ENCODE measurements around the gene ANAPC7. TPM values are rescaled to one million over a fixed set of nuclear protein-coding genes. Genes with fewer than 3 reads are reported as not detected.

The ANAPC7 gene
- polyA plus RNA-seq, 1 of the 3 experiments (the other 2 are of a cell fraction), result 58.9 TPM

DNA sequence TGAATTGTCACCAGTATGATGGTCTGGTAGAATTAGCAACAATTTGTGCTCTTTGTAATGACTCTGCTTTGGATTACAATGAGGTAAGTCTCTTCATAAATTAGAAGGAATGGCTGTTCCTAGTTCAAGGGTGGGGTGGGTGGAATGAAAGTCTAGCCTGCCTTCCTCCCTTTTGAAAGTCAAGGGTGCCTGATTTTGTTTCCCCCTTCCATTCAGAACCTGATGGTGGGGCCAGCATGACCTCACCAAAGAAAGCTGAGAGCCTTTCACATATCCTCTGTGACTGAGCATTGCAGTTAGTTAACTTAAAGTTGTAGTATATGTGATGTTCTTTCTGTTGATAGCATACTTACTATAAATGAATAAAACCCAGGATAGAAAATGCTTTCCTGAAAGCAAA is 70.3 kb downstream of the ANAPC7 start:
- no peak overlapping the region; a peak in 1 of 4 replicates for H3K27ac ChIP-seq (ENCODE audit: low read depth in 2 of 2, low read length in 1 of 2)
- TF ChIP-seq RAD21 (IDR thresholded peaks at IDR 0.05; ENCODE audit: low read length) (no peak), MEF2A (IDR thresholded peaks at IDR 0.05; ENCODE audit: borderline replicate concordance, low read depth) (no peak), TAF1 (IDR thresholded peaks at IDR 0.05; ENCODE audit: borderline replicate concordance, low read depth, low read length) (no peak), YY1 (IDR thresholded peaks at IDR 0.05; ENCODE audit: low read depth) (no peak), NRF1 (IDR thresholded peaks at IDR 0.05; ENCODE audit: low read depth, low read length) (no peak), FOXM1 (IDR thresholded peaks at IDR 0.05; ENCODE audit: low read depth) (no peak), RXRA (IDR thresholded peaks at IDR 0.05; ENCODE audit: borderline replicate concordance, low read depth) (no peak), CHD2 (IDR thresholded peaks at IDR 0.05; ENCODE audit: low read length, partially characterized antibody) (no peak), POLR2AphosphoS5 (IDR thresholded peaks at IDR 0.05; ENCODE audit: low read depth, low read length) (no peak), FOSL2 (IDR thresholded peaks at IDR 0.05; ENCODE audit: borderline replicate concordance, low read depth) (no peak), SIN3A (IDR thresholded peaks at IDR 0.05; ENCODE audit: borderline replicate concordance, low read depth, low read length) (no peak), EP300 (IDR thresholded peaks at IDR 0.05; ENCODE audit: borderline replicate concordance in 1 of 2, low read depth in 1 of 2, low read length in 1 of 2) (no peak), EZH2phosphoT487 (IDR thresholded peaks at IDR 0.05; ENCODE audit: borderline replicate concordance, low read depth) (no peak), MXI1 (IDR thresholded peaks at IDR 0.05; ENCODE audit: low read depth, low read length) (no peak)
- TF ChIP-seq, protein P1, sequence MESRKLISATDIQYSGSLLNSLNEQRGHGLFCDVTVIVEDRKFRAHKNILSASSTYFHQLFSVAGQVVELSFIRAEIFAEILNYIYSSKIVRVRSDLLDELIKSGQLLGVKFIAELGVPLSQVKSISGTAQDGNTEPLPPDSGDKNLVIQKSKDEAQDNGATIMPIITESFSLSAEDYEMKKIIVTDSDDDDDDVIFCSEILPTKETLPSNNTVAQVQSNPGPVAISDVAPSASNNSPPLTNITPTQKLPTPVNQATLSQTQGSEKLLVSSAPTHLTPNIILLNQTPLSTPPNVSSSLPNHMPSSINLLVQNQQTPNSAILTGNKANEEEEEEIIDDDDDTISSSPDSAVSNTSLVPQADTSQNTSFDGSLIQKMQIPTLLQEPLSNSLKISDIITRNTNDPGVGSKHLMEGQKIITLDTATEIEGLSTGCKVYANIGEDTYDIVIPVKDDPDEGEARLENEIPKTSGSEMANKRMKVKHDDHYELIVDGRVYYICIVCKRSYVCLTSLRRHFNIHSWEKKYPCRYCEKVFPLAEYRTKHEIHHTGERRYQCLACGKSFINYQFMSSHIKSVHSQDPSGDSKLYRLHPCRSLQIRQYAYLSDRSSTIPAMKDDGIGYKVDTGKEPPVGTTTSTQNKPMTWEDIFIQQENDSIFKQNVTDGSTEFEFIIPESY (IDR thresholded peaks at IDR 0.05; ENCODE audit: borderline replicate concordance, low read depth), result no peak
- CTCF ChIA-PET, result interaction anchor here (1.6 kb wide), 2 partner anchors 13 to 98 kb away, joined by 5 to 8 read pairs; no protein-coding TSS in a partner anchor
- no peaks in the 10 kb centered on the region for H3K27me3 ChIP-seq (ENCODE audit: insufficient read depth)
- no peak overlapping the region for H3K9ac ChIP-seq
- no peak overlapping the region for H3K4me2 ChIP-seq
- peaks cover 8% of the 10 kb centered on the region for H3F3A ChIP-seq (replicated peaks; ENCODE audit: insufficient read depth)
- POLR2A ChIA-PET, result no interaction called here
- H3K9me3 ChIP-seq, result no peaks in the 10 kb centered on the region
- no peak overlapping the region for H2AFZ ChIP-seq (ENCODE audit: low read depth)
- H3K9me2 ChIP-seq, result no peaks in the 10 kb centered on the region
- peaks cover 77% of the 10 kb centered on the region for H3K79me2 ChIP-seq (ENCODE audit: insufficient read depth)
- H3K4me3 ChIP-seq (ENCODE audit: low read depth in 2 of 2, low read length in 1 of 2), result no peak overlapping the region
- H3K4me1 ChIP-seq (ENCODE audit: control insufficient read depth in 1 of 2, insufficient read depth in 2 of 2, low read depth in 1 of 2, low read length in 1 of 2), result peaks cover 2 to 9% of the 10 kb centered on the region in 2 experiments; a peak in 2 of 4 replicates
- H3K36me3 ChIP-seq (replicated peaks in 1 of 2; ENCODE audit: control insufficient read depth in 1 of 2, insufficient read depth in 2 of 2, low read length in 1 of 2), result peaks cover 81 to 86% of the 10 kb centered on the region in 2 experiments
- no peak for DNase-seq
- H4K20me1 ChIP-seq (ENCODE audit: insufficient read depth), result peaks cover 26% of the 10 kb centered on the region

DNA sequence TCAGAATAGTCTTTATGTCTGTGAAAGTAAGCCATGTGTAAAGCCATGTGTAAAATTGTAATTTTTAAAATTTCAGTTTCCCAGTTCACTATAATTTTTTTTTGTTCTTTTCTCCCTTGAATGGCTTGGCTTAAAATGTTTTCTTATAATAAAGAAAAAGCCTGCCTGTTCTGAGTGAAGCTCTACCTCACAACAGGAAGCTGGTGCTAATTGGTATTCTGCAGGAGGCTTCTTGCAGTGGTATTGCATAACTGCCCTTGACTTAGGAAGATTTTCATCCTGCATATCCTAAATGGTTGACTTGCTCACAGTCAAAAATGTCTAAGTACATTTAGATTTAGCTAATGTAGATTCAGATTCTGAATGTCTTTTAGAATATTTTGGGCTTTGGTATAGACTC is 73.0 kb downstream of the ANAPC7 start:
- Histone ChIP-seq H3K4me2 (no peak overlapping the region), H3K4me1 (ENCODE audit: control insufficient read depth in 1 of 2, insufficient read depth in 2 of 2, low read depth in 1 of 2, low read length in 1 of 2) (peaks cover 2 to 9% of the 10 kb centered on the region in 2 experiments; a peak in 2 of 4 replicates), H3K9me2 (no peaks in the 10 kb centered on the region), H3K79me2 (ENCODE audit: insufficient read depth) (peaks cover 87% of the 10 kb centered on the region), H3K4me3 (ENCODE audit: low read depth in 2 of 2, low read length in 1 of 2) (no peak overlapping the region), H3K9ac (no peak overlapping the region), H4K20me1 (ENCODE audit: insufficient read depth) (peaks cover 26% of the 10 kb centered on the region), H3K36me3 (replicated peaks in 1 of 2; ENCODE audit: control insufficient read depth in 1 of 2, insufficient read depth in 2 of 2, low read length in 1 of 2) (peaks cover 80 to 88% of the 10 kb centered on the region in 2 experiments), H3K27ac (ENCODE audit: low read depth in 2 of 2, low read length in 1 of 2) (no peak overlapping the region), H3F3A (replicated peaks; ENCODE audit: insufficient read depth) (peaks cover 8% of the 10 kb centered on the region), H3K27me3 (ENCODE audit: insufficient read depth) (no peaks in the 10 kb centered on the region), H3K9me3 (no peaks in the 10 kb centered on the region), H2AFZ (ENCODE audit: low read depth) (no peak overlapping the region)
- DNase-seq, result no peak
- ChIA-PET CTCF (interaction anchor here (1.1 to 2.3 kb wide), 4 partner anchors 9 to 101 kb away, joined by 3 to 9 read pairs (median 4); no protein-coding TSS in a partner anchor), POLR2A (no interaction called here)
- TF ChIP-seq, protein P2, sequence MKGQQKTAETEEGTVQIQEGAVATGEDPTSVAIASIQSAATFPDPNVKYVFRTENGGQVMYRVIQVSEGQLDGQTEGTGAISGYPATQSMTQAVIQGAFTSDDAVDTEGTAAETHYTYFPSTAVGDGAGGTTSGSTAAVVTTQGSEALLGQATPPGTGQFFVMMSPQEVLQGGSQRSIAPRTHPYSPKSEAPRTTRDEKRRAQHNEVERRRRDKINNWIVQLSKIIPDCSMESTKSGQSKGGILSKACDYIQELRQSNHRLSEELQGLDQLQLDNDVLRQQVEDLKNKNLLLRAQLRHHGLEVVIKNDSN (IDR thresholded peaks at IDR 0.05; ENCODE audit: borderline replicate concordance, low read depth), result no peak
- no peak for TF ChIP-seq EZH2phosphoT487 (IDR thresholded peaks at IDR 0.05; ENCODE audit: borderline replicate concordance, low read depth)
- no peak for TF ChIP-seq SMC3 (IDR thresholded peaks at IDR 0.05; ENCODE audit: low read depth, low read length)
- TF ChIP-seq FOXM1 (IDR thresholded peaks at IDR 0.05; ENCODE audit: low read depth), result no peak
- no peak for TF ChIP-seq TAF1 (IDR thresholded peaks at IDR 0.05; ENCODE audit: borderline replicate concordance, low read depth, low read length)
- no peak for TF ChIP-seq YY1 (IDR thresholded peaks at IDR 0.05; ENCODE audit: low read depth)
- TF ChIP-seq, protein P3, sequence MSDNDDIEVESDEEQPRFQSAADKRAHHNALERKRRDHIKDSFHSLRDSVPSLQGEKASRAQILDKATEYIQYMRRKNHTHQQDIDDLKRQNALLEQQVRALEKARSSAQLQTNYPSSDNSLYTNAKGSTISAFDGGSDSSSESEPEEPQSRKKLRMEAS (IDR thresholded peaks at IDR 0.05; ENCODE audit: low read depth), result no peak
- no peak for TF ChIP-seq NRF1 (IDR thresholded peaks at IDR 0.05; ENCODE audit: low read depth, low read length)
- no peak for TF ChIP-seq RXRA (IDR thresholded peaks at IDR 0.05; ENCODE audit: borderline replicate concordance, low read depth)
- TF ChIP-seq, protein P4, sequence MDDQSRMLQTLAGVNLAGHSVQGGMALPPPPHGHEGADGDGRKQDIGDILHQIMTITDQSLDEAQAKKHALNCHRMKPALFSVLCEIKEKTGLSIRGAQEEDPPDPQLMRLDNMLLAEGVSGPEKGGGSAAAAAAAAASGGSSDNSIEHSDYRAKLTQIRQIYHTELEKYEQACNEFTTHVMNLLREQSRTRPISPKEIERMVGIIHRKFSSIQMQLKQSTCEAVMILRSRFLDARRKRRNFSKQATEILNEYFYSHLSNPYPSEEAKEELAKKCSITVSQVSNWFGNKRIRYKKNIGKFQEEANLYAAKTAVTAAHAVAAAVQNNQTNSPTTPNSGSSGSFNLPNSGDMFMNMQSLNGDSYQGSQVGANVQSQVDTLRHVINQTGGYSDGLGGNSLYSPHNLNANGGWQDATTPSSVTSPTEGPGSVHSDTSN (IDR thresholded peaks at IDR 0.05), result no peak
- no peak for TF ChIP-seq RAD21 (IDR thresholded peaks at IDR 0.05; ENCODE audit: low read length)
- no peak for TF ChIP-seq MEF2A (IDR thresholded peaks at IDR 0.05; ENCODE audit: borderline replicate concordance, low read depth)
- no peak for TF ChIP-seq ELF1 (IDR thresholded peaks at IDR 0.05)
- no peak for TF ChIP-seq EP300 (IDR thresholded peaks at IDR 0.05; ENCODE audit: borderline replicate concordance in 1 of 2, low read depth in 1 of 2, low read length in 1 of 2)
- no peak for TF ChIP-seq FOSL2 (IDR thresholded peaks at IDR 0.05; ENCODE audit: borderline replicate concordance, low read depth)
- TF ChIP-seq, protein P5, sequence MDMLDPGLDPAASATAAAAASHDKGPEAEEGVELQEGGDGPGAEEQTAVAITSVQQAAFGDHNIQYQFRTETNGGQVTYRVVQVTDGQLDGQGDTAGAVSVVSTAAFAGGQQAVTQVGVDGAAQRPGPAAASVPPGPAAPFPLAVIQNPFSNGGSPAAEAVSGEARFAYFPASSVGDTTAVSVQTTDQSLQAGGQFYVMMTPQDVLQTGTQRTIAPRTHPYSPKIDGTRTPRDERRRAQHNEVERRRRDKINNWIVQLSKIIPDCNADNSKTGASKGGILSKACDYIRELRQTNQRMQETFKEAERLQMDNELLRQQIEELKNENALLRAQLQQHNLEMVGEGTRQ (IDR thresholded peaks at IDR 0.05; ENCODE audit: borderline replicate concordance, low read depth, low read length), result no peak

Data from SK-N-SH (cell line).